BLaER1 treated with 17β-estradiol and CSF1 and Interleukin-3, amounts not matched to agents 10 nM and 100 nM (cell line): ENCODE results near the gene TMA7B.

Experiments
- H3K27ac ChIP-seq, 11 experiments: shearing (Covaris generic); formaldehyde crosslinking; 2 replicates each; pipeline ENCODE4 v1.8.1; 2022
- H3K27me3 ChIP-seq, 11 experiments: shearing (Covaris generic); formaldehyde crosslinking; 2 replicates each; pipeline ENCODE4 v1.8.1; 2022
- H3K36me3 ChIP-seq, 11 experiments: shearing (Covaris generic); formaldehyde crosslinking; 2 replicates each; pipeline ENCODE4 v1.8.1; 2022
- H3K4me1 ChIP-seq, 10 experiments: shearing (Covaris generic); formaldehyde crosslinking; 2 replicates each; pipeline ENCODE4 v1.8.1; 2022
- H3K4me2 ChIP-seq, 11 experiments: shearing (Covaris generic); formaldehyde crosslinking; 2 replicates each; pipeline ENCODE4 v1.8.1; 2022
- H3K4me3 ChIP-seq, 10 experiments: shearing (Covaris generic); formaldehyde crosslinking; 2 replicates each; pipeline ENCODE4 v1.8.1; 2022
- H3K9ac ChIP-seq, 11 experiments: shearing (Covaris generic); formaldehyde crosslinking; 2 replicates each; pipeline ENCODE4 v1.8.1; 2022
- H3K9me3 ChIP-seq, 11 experiments: shearing (Covaris generic); formaldehyde crosslinking; replicated peaks in 1 of 11; 2 replicates each; pipeline ENCODE4 v1.8.1; 2022
- H4K20me1 ChIP-seq, 11 experiments: shearing (Covaris generic); formaldehyde crosslinking; 2 replicates each; pipeline ENCODE4 v1.8.1; 2022
- Cebpa-rat ChIP-seq, 11 experiments: shearing (Covaris generic); IDR thresholded peaks; 2 replicates each; pipeline ENCODE4 v1.8.1; 2022

TMA7B gene

GRCh38 chr22:39997421-39997820, 37.2 kb downstream of the TMA7B start:
- Histone ChIP-seq H3K4me3 (no peak overlapping the region), H3K9me3 (peaks cover 0 to 6% (median 0%) of the 10 kb centered on the region in 11 experiments; a peak in 1 of 22 replicates), H4K20me1 (no peaks in the 10 kb centered on the region; a peak in 1 of 22 replicates), H3K4me2 (no peak overlapping the region; a peak in 1 of 22 replicates), H3K4me1 (peaks cover 0 to 22% (median 11%) of the 10 kb centered on the region in 10 experiments; a peak in 10 of 20 replicates), H3K27me3 (peaks cover 20 to 32% (median 26%) of the 10 kb centered on the region in 11 experiments), H3K27ac (no peak overlapping the region), H3K36me3 (no peaks in the 10 kb centered on the region), H3K9ac (no peak overlapping the region)
- TF ChIP-seq Cebpa-rat (IDR thresholded peaks at IDR 0.05): no peak

DNA sequence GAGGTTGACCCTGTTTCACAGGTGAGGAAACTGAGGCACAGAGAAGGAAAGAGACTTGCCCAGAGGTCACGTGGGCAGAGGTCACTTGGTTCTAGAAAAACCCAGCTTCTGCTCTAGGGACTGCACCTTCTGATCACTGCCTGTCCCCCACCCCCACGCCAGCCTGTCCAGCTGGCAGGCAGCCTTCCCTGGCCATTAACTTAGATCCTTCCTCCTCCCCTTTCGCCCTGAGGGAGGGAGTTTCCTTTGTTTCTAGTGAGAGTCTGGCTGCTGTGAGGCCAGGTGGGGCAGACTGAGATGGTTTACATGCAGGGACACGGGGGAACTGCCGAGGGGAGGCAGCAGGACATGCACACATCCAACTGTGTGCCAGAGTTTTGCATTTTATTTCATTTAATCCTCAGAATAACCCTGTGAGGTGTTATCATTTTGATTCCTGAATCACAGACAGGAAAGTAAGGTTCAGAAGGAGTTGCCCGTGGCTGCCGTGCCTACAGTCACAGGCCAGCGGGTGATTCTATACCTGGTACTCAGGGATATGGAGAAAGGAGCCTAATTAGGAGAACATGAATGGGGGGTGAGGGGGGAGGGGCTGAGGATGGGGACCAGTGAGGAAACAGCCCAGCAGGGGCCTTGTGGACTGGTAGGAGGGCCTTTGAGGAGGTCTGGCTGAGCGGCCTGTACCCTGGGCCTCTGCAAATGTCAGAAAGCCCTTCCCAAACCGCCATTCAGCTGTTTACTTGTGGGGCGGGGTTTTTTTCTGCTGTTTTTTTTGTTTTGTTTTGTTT, 37.9 kb downstream of the TMA7B start:
- no peak for TF ChIP-seq Cebpa-rat (IDR thresholded peaks at IDR 0.05)
- Histone ChIP-seq H3K9me3 (peaks cover 0 to 6% (median 0%) of the 10 kb centered on the region in 11 experiments; a peak in 1 of 22 replicates), H3K4me1 (peaks cover 0 to 22% (median 11%) of the 10 kb centered on the region in 10 experiments; a peak in 10 of 20 replicates), H3K4me2 (no peak overlapping the region), H3K36me3 (no peaks in the 10 kb centered on the region), H4K20me1 (no peaks in the 10 kb centered on the region; a peak in 1 of 22 replicates), H3K27me3 (peaks cover 20 to 32% (median 26%) of the 10 kb centered on the region in 11 experiments), H3K4me3 (no peak overlapping the region), H3K27ac (no peak overlapping the region), H3K9ac (no peak overlapping the region)

DNA sequence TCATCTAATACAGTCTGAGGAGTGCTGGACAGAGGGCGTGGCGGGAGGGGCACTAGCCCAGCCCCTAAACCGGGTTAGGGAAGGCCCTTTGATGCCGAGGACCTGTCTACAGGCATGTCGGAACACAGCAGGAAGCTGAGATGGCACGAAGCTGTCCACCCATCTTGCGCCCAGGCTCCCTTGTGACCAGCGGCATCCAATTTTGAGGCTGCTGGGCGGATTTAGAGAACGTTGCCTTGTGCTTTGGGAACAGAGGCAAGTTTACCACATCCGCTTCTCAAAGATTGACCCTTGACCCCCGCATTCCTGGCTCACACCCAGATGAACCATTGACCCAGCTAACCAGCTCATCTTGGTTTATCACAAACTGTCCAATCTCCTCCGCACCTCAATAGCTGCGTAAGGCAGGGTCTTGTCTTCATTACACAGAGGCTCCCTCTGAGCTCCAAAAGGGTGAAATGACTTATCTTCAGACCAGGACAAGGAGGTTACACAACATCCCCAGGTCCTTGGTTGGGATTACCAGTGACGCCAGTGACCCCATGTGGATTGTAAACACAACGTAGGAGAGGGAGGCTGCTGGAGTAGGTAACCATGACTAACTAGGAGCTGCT, 39.1 kb downstream of the TMA7B start:
- H3K36me3 ChIP-seq: no peaks in the 10 kb centered on the region
- 0 out of 22 replicates have a peak overlapping the region, but pooled peaks of 2 of the 11 experiments have one; percentile 4 to 5 for H3K4me2 ChIP-seq
- peaks cover 14 to 20% (median 17%) of the 10 kb centered on the region in 11 experiments for H3K27me3 ChIP-seq
- H3K9ac ChIP-seq: no peak overlapping the region
- no peaks in the 10 kb centered on the region; a peak in 1 of 22 replicates for H4K20me1 ChIP-seq
- peaks cover 0 to 19% (median 8%) of the 10 kb centered on the region in 10 experiments; a peak in 10 of 20 replicates for H3K4me1 ChIP-seq
- H3K27ac ChIP-seq: no peak overlapping the region
- H3K9me3 ChIP-seq: peaks cover 0 to 6% (median 0%) of the 10 kb centered on the region in 11 experiments; a peak in 1 of 22 replicates
- 0 out of 22 replicates have a peak, but pooled peaks of 1 of the 11 experiments have one; percentile 19 for TF ChIP-seq Cebpa-rat (IDR thresholded peaks at IDR 0.05)
- H3K4me3 ChIP-seq: no peak overlapping the region

GRCh38 chr22:40000171-40000570, 40.0 kb downstream of the TMA7B start:
- Histone ChIP-seq H3K9me3 (peaks cover 0 to 2% (median 0%) of the 10 kb centered on the region in 11 experiments; a peak in 1 of 22 replicates), H3K36me3 (no peaks in the 10 kb centered on the region), H4K20me1 (no peaks in the 10 kb centered on the region; a peak in 1 of 22 replicates), H3K4me2 (peak overlapping the region in 8 of 11 experiments; percentile 4 to 35 (median 14); a peak in 5 of 22 replicates), H3K4me1 (peaks cover 0 to 16% (median 6%) of the 10 kb centered on the region in 10 experiments; a peak in 11 of 20 replicates), H3K27ac (no peak overlapping the region), H3K27me3 (peaks cover 4 to 11% (median 8%) of the 10 kb centered on the region in 11 experiments; a peak in 21 of 22 replicates), H3K4me3 (no peak overlapping the region), H3K9ac (no peak overlapping the region)
- no peak for TF ChIP-seq Cebpa-rat (IDR thresholded peaks at IDR 0.05)

DNA sequence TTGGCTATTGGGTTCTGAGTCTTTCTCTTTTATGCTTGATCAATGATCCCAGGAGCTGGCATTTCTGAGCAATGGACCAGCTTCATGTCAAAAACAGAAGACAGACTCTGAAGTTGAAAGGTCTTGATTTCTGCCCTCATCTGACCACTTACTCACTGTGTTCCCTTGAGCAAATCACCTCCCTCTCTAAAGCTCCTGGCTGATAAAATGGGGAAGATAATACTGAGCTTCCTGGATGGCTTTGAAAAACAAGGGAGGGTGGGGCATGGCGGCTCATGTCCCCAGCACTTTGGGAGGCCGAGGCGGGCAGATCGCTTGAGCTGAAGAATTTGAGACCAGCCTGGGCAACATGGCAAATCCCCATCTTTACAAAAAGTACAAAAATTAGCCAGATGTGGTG, 40.9 kb downstream of the TMA7B start:
- Histone ChIP-seq H3K27ac (no peak overlapping the region), H3K4me1 (peaks cover 0 to 26% (median 14%) of the 10 kb centered on the region in 10 experiments; a peak in 15 of 20 replicates), H3K4me3 (no peak overlapping the region)

GRCh38 chr22:40001800-40002577, 41.8 kb downstream of the TMA7B start:
- no peaks in the 10 kb centered on the region for H3K27me3 ChIP-seq
- H3K4me1 ChIP-seq: peaks cover 3 to 34% (median 23%) of the 10 kb centered on the region in 10 experiments; a peak in 19 of 20 replicates
- no peaks in the 10 kb centered on the region for H3K9me3 ChIP-seq
- H3K27ac ChIP-seq: no peak overlapping the region
- H3K9ac ChIP-seq: no peak overlapping the region
- TF ChIP-seq Cebpa-rat (IDR thresholded peaks at IDR 0.05): no peak
- no peaks in the 10 kb centered on the region; a peak in 1 of 22 replicates for H4K20me1 ChIP-seq
- H3K36me3 ChIP-seq: no peaks in the 10 kb centered on the region
- no peak overlapping the region for H3K4me3 ChIP-seq
- H3K4me2 ChIP-seq: no peak overlapping the region; a peak in 1 of 22 replicates

More for the DNA sequence above, 40.9 kb downstream of the TMA7B start:
- Histone ChIP-seq H3K36me3 (no peaks in the 10 kb centered on the region), H3K4me2 (no peak overlapping the region), H3K27me3 (peaks cover 0 to 2% (median 0%) of the 10 kb centered on the region in 11 experiments; a peak in 2 of 22 replicates), H3K9ac (no peak overlapping the region), H3K9me3 (no peaks in the 10 kb centered on the region), H4K20me1 (no peaks in the 10 kb centered on the region; a peak in 1 of 22 replicates)
- no peak for TF ChIP-seq Cebpa-rat (IDR thresholded peaks at IDR 0.05)

DNA sequence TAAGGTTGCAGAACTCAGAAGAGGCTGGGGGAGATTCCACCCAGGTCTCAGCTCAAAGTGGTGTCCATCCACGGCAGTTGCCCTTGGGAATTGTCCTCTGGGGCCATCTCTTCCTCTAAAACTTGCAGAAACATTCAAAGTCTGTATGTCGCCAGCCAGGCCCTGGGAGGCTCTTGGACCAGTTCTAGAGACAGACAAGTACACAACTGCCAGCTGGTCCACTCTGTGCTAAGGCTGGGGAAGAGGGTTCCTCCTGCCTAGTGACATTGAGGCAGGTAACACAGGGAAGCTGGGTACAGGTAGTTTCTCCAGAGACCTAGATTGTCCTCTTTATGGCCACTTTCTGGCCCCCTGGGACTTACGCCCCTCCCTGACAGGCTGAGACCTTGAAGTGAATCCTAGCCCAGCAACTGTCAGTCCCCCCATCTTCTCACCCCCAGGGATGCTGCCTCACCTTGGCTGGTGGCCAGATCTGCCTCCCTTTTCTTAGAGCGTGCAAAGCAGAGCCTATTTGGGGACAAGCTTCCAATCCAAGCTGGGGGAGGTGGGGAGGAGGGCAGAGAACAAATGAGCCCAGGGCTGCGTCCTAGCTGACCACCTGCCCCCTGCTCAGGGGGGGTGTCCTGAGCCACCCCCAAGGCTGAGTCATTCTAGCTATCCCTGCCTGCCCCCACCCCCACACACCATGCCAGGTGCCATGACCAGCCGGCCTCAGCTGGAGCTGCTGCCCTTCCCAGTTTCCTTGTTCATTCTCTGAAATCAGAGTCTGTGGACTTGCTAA, 42.9 kb downstream of the TMA7B start:
- H3K36me3 ChIP-seq: no peaks in the 10 kb centered on the region
- H3K4me2 ChIP-seq: peak overlapping the region in 1 of 11 experiments; percentile 13; a peak in 1 of 22 replicates
- no peak overlapping the region for H3K27ac ChIP-seq
- H3K4me3 ChIP-seq: no peak overlapping the region
- H3K9ac ChIP-seq: no peak overlapping the region
- no peaks in the 10 kb centered on the region; a peak in 1 of 22 replicates for H4K20me1 ChIP-seq
- no peak for TF ChIP-seq Cebpa-rat (IDR thresholded peaks at IDR 0.05)
- H3K9me3 ChIP-seq: no peaks in the 10 kb centered on the region
- H3K27me3 ChIP-seq: no peaks in the 10 kb centered on the region
- H3K4me1 ChIP-seq: peaks cover 11 to 42% (median 32%) of the 10 kb centered on the region in 10 experiments

GRCh38 chr22:40004836-40005235, 44.6 kb downstream of the TMA7B start:
- TF ChIP-seq Cebpa-rat (IDR thresholded peaks at IDR 0.05): no peak
- Histone ChIP-seq H3K4me1 (peaks cover 17 to 56% (median 45%) of the 10 kb centered on the region in 10 experiments), H3K9ac (no peak overlapping the region), H3K36me3 (no peaks in the 10 kb centered on the region), H3K4me2 (peak overlapping the region in 4 of 11 experiments; percentile 75 to 88 (median 82); a peak in 4 of 22 replicates), H3K4me3 (no peak overlapping the region), H4K20me1 (no peaks in the 10 kb centered on the region; a peak in 1 of 22 replicates), H3K27ac (peak overlapping the region in 1 of 11 experiments; percentile 28; a peak in 1 of 22 replicates), H3K27me3 (no peaks in the 10 kb centered on the region), H3K9me3 (no peaks in the 10 kb centered on the region)
